Brain pericyte (primary cell): Measurements from ENCODE around the gene BATF3.
"Not testable (repeated sequence)": the region's sequence is repeated elsewhere in the genome, so short reads cannot be mapped to it uniquely, and the experiment has no call there.

ENCODE experiments used
- DNase-seq: peaks from one replicate; pipeline ENCODE4 v3.0.0-alpha.2; 2012; ENCODE audit warnings: low read depth, low spot score

The BATF3 gene

DNA sequence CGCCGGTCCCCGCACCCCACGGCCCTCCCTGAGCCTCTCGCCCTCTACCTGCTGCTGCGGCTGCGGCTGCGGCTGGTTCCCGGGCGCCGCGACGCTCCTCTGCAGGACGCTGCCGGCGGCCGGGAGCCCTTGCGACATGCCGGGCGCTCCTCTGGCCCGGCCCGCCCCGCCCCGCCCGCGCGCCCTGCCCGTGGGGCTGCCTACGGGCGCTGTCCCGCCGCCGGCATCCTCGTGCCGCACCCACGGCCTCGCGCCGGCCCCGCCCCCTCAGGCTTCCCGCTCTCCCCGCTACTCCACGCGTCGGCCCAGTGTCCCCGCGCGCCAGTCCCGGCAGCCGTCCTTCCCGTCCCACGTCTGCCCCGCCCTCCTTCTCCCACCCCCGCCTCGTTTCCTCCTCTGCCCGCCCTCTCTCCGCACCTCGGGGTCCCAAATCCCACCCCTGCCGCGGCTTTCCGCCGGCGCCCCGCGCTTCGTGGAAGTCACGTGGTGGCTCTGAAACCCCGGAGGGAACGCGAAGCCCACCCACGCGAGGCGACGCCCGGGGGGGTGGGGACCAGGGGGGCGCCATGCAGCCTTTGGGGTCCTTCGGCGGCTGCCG, at the start of gene BATF3:
TSS of gene BATF3 (minus strand) at position 216 of the 598 bp plus-strand sequence. CDS start at position 138, 78 bp downstream.
- DNase-seq = no peak

DNA sequence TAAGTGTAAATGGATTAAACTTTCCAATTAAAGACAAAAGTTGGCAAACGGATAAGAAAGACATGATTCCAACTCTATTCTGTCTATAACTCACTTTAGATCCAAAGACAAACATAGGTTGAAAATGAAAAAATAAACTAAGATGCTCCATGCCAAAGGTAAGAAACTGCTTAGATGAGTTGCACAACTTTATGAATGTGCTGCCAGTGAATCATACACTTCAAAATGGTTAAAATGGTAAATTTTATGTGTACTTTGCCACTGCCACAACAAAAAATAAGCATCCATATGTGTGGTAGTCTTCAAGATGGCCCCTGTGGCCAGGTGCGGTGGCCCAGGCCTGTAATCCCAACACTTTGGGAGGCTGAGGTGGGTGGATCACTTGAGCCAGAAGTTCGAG, 46.9 kb upstream of the BATF3 start:
- no peak for DNase-seq

DNA sequence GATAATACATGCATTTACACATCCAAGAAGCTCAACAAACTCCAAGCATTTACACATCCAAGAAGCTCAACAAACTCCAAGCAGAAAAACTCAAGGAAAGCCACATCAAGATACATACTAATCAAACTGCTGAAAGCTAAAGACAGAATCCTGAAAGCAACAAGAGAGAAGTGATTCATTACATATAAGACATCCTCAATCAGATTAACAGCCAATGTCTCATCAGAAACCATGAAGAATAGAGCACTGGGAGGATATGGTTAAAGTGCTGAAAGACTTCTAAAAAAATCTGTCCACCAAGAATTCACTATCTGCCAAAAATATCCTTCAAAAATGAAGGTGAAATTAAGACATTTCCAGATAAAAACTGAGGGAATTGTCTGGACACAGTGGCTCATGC, 45.7 kb upstream of the BATF3 start:
- no peak for DNase-seq

GRCh38 chr1:212743901-212744475, 44.3 kb upstream of the BATF3 start:
- DNase-seq = no peak

DNA sequence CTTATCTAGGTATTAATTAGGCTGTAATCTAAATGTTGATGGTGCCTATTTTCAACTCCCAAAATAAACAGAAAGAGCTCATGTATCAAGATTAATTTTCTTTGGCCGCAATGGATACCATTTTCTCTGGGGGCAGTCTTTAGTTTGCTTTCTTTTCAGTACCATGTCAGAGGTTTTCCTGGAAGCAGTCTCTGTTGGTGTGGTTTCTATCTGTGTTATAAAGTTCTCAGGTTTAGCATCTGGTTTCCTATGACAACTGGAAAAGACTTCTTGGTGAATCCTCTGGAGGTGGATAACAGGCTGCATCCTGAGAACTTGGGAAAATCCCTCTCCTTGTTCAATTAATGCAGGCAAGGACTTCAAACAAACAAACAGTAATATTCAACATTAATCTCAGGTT, 38.7 kb upstream of the BATF3 start:
- no peak for DNase-seq

DNA sequence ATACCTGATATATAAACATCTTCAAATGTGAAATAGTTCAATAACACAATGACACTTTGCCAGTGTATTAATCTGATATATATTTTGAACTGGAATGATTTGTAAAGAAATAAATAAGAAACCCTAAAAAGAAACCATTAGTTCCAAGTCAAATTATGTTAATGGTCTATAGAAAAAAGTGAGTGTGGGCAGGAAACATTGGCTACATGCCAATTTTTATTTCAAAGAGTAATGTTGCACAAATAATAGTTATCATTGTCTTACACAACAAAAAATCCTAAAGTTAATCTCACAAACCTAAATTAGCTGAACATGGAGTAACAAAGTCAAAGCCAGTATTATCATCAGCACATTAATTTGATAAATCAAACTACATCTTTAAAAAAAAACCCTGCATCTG, 37.9 kb upstream of the BATF3 start:
- no peak for DNase-seq

- DNase-seq = no peak
Measured at GRCh38 chr1:212733109-212733508, 33.5 kb upstream of the BATF3 start.

DNA sequence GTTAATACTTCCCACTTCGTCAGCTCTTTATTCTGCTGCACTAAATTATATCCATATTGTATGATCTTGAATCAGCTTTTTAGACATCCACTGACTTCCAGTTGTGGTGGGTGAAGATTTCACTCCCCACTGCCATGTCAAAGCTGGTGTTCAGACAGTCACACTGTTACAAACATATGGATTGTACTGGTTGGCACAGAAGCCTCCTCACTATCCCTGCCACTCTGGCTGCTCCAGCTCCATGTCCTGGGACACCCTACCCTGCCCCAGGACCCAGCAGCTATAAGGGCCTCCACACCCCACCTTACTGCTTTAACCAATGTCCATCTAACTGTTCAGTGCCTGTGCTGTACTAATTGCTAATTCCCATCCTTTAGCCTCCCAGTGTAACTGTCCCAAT, 32.0 kb upstream of the BATF3 start:
- DNase-seq = no peak

DNA sequence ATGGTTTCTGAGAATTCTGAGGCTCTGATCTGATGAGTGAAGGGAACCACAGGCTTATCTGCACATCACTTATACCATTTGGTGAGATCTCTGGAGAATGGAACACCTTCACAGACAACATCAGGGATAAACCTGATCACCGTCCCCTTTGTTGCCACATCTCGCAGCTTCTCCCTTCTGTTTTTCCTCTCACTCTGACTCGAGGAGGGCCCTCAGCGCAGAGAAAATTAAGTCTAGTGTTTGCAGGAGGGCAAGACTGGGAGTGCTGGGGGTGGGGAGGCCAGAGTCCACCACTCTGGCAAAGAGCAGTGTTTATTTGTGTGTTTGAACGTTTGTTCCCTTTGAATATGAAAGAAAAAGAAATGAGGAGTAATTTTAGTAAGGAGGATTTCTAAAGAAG, 29.0 kb upstream of the BATF3 start:
- DNase-seq = no peak

DNA sequence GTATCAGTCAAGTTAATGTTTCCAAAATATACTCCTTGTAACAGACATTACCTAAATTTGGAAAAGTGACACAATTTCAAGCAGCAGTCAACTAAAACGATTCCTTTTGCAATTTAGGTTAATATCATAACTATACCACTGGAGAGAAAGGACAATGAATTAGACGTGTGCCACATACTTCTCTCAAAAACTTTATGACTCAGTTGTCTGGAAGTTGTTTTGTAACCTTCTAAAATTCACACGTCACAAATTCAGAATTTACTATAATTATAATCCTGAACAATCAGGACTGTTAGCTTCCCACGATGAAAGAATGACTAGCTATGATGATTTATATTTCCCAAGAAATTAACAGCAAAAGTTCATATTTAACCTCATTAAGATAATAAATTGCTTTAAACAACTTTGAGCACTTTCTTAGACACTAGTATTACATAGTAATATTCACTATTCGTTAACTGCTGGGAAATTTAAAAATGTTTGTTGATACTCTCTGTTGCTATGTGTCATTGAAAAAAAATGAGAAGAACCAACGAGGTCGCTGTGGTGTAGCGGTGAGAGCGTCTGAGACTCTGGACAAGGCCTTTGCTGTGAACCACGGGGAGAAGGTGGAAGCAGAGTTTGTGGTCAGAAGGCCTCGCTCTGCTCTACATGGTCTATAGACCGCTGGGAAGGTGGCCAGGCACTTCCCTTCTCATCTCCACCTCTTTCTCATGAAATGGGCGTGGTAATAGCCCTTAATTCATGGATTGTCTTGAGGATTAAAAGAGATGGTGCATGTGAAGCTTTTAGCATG, 27.9 kb upstream of the BATF3 start:
- no peak for DNase-seq

GRCh38 chr1:212724679-212725078, 25.0 kb upstream of the BATF3 start:
- not testable (repeated sequence) for DNase-seq

GRCh38 chr1:212722270-212722957, 22.8 kb upstream of the BATF3 start:
- DNase-seq = no peak

- no peak for DNase-seq
Measured at GRCh38 chr1:212721388-212722247, 22.0 kb upstream of the BATF3 start.

DNA sequence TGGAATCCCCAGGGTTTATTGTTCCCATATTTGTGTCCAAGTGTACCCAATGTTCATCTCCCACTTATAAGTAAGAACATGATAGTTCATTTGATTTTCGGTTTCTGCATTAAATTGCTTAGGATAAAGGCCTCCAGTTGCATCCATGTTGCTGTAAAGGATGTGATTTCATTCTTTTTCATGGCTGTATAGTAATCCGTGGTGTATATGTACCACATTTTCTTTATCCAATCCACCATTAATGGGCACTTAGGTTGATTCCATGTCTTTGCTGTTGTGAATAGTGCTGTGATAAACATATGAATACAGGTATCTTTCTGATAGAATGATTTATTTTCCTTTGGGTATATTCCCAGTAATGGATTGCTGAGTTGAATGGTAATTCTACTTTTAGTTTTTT, 20.0 kb upstream of the BATF3 start:
- no peak for DNase-seq

DNA sequence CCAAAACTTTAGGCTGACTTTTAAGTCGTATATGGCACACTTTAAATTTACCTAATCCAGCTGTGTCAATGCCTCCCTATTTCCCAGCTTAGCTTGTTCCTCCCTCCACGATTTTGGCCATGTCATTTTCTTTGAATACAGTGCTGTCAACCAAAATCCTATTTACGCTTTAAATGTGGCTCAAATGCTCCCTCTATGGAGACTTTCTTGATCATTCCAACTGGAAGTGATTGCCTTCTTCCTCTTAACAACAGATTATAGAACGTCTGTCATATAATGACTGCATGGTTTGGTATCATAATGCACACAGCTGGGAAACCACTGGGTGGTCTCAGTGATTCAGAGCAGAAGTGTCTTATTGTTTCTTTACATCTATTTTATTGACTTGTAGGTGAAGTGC, 18.9 kb upstream of the BATF3 start:
- no peak for DNase-seq

- DNase-seq = no peak
Measured at GRCh38 chr1:212716161-212716560, 16.5 kb upstream of the BATF3 start.

- DNase-seq = no peak
Measured at GRCh38 chr1:212713465-212714136, 14.0 kb upstream of the BATF3 start.

DNA sequence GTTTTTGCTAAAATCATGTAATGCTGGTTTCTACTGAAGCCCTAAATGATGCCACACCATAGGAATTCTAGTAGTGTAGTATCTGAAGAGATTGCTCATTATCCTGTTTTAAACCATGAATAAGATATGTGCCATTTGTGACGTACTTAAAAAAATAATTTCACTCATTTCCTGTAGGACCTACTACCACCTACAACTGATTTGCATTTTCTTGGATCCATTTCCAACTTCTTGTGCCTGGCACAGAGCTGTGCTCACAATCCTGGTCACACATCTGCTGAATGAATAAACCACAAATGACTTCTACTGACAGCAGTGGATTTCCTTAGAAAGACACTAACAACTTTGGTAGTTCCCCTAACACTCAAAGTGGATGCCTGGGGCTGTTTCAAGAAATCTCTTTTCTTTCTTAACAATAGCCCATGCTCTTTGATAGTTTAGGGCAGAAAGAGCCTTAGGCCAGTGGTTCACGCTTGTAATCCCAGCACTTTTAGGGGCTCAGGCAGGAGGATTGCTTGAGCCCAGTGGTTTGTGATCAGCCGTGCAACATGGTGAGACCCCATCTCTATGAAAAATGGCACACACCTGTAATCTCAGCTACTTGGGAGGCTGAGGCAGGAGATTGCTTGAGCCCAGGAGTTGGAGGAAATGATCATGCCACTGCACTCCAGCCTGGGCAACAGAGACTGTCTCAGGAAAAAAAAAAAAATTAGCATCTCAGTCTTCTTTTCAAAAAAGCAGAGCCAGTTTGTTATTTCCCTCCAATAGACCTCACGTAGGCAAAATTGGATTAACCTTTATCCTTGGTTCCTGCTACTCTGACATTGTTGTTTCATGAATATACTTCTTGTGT, 13.0 kb upstream of the BATF3 start:
- DNase-seq = no peak

DNA sequence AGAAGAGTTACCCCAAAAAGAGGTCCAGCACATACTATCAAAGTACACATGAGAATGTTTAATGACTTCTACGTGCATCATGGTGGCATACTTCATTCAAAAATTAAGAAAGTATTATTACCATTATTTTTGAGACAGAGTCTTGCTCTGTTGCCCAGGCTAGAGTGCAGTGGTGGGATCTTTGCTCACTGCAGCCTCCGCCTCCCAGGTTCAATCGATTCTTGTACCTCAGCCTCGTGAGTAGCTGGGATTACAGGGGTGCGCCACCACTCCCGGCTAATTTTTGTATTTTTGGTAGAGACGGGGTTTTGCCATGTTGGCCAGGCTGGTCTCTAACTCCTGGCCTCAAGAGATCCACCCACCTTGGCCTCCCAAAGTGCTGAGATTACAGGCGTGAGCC, 12.3 kb upstream of the BATF3 start:
- not testable (repeated sequence) for DNase-seq

DNA sequence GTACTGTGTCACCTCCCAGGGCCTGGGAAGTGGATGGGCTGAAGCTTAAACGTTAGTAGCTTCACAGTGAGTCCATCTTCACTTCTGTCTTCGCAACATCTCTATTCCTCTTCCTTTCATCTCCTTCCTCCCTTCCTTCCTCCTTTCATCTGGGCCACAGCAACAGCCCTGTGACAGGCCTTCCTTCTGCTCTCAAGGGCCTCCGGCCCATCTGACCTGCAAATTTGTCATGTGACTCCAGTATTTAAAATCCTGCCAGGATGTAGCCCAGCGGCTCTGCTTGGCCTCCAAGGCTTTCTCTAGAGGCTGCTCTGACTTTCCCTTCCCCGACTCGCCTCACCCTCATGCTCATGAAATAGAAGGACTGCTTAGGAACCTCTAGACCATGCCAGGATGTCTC, 10.9 kb upstream of the BATF3 start:
- no peak for DNase-seq
